ENCODE results near the gene CFAP46.

DNA sequence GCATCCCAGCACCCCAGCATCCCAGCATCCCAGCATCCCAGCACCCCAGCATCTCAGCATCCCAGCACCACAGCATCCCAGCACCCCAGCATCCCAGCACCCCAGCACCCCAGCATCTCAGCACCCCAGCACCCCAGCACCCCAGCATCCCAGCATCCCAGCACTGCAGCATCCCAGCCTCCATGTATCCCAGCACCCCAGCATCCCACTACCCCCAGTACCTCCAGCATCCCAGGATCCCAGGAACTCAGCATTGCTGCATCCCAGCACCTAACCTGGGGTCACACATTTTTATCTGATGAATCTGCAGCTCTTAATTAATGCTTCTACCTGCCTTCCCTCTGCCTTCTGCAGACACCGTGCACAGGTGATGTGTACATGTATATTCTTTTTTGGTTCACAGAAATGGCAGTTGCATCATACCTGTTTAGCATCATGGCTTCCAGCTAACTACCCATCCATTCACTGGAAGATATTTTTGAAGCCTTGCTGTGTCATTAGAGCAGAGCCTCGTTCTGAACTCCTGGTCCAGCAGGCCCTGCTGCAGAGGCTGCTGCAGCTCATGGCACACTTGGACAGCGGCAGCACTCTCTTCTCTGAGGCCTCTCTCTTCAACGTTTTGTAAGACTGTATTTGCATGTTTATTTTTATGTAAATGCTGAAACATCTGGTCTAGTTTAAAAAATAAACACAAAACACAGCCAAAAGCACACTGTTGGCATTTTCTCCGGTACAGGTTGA lies 4.6 kb upstream of the CFAP46 start:
- TF ChIP-seq EZH2phosphoT487 (IDR thresholded peaks at IDR 0.05; ENCODE audit: borderline replicate concordance, low read depth, low read length), result no peak
- TF ChIP-seq, protein P1, sequence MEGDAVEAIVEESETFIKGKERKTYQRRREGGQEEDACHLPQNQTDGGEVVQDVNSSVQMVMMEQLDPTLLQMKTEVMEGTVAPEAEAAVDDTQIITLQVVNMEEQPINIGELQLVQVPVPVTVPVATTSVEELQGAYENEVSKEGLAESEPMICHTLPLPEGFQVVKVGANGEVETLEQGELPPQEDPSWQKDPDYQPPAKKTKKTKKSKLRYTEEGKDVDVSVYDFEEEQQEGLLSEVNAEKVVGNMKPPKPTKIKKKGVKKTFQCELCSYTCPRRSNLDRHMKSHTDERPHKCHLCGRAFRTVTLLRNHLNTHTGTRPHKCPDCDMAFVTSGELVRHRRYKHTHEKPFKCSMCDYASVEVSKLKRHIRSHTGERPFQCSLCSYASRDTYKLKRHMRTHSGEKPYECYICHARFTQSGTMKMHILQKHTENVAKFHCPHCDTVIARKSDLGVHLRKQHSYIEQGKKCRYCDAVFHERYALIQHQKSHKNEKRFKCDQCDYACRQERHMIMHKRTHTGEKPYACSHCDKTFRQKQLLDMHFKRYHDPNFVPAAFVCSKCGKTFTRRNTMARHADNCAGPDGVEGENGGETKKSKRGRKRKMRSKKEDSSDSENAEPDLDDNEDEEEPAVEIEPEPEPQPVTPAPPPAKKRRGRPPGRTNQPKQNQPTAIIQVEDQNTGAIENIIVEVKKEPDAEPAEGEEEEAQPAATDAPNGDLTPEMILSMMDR (conservative IDR thresholded peaks at IDR 0.05; ENCODE audit: low read length), result no peak
